Kidney (tissue), 14 donors: ENCODE measurements around the gene BST1. TPM values are rescaled to one million over a fixed set of nuclear protein-coding genes. Genes with fewer than 3 reads are reported as not detected.

Experiments
- DNase-seq, 5 donors: peaks; one replicate each; pipeline ENCODE4 v3.0.0-alpha.2; 2013 to 2020
- FAIRE-seq: peaks from 2 replicates; lab custom pipeline; 2012; peaks lifted over from hg19 to GRCh38; lab: Jason Lieb, UNC
- H3K27ac ChIP-seq, 2 donors: one replicate each; pipeline ENCODE4 v1.7.0; 2013; ENCODE audit warnings: low read depth in 2 of 2, low read length in 2 of 2, inconsistent platforms in 1 of 2
- H3K27me3 ChIP-seq: one replicate; pipeline ENCODE4 v1.7.1; 2013; ENCODE audit warnings: low read length, inconsistent platforms; ENCODE audit not compliant: control insufficient read depth, insufficient read depth
- H3K36me3 ChIP-seq, 3 donors: one replicate each; pipeline versions ENCODE4 v1.7.0 to v1.7.1; 2013; ENCODE audit warnings: low read length in 3 of 3, control low read depth in 1 of 3, inconsistent platforms in 1 of 3; ENCODE audit not compliant: insufficient read depth in 3 of 3, control insufficient read depth in 2 of 3
- H3K4me1 ChIP-seq, 3 donors: one replicate each; pipeline versions ENCODE4 v1.7.0 to v1.7.1; 2013; ENCODE audit warnings: low read length in 3 of 3, inconsistent platforms in 1 of 3, low read depth in 1 of 3; ENCODE audit not compliant: control insufficient read depth in 2 of 3, insufficient read depth in 2 of 3
- H3K4me3 ChIP-seq, 3 donors: one replicate each; pipeline versions ENCODE4 v1.7.0 to v1.8.1; 2013; ENCODE audit warnings: low read length in 3 of 3, control low read depth in 1 of 3, inconsistent platforms in 1 of 3
- H3K9ac ChIP-seq, 3 donors: one replicate each; pipeline versions ENCODE4 v1.7.0 to v1.7.1; 2013; ENCODE audit warnings: low read length in 3 of 3, control low read depth in 1 of 3, inconsistent platforms in 1 of 3
- H3K9me3 ChIP-seq, 3 donors: one replicate each; pipeline versions ENCODE4 v1.7.0 to v1.7.1; 2013; ENCODE audit warnings: low read length in 3 of 3, control low read depth in 1 of 3, inconsistent platforms in 1 of 3; ENCODE audit not compliant: control insufficient read depth in 2 of 3, insufficient read depth in 1 of 3
- CTCF ChIP-seq: IDR thresholded peaks from 3 replicates; pipeline ENCODE4 v1.5.1; 2012; ENCODE audit warnings: mild to moderate bottlenecking, moderate library complexity, borderline replicate concordance; ENCODE audit not compliant: insufficient read depth; ENCODE audit errors: extremely low read depth
- intact Hi-C: fragments of 100-400 bp; cut with DNase I; formaldehyde crosslinking; loops from one replicate; pipeline ENCODE4 v1.11.1; 2022
- polyA plus RNA-seq: library from polyadenylated mRNA; stranded (reverse); fragments of 350-450 nt; fragmentation: Illumina TruSeq; extraction: RNeasy Lipid Tissue Mini Kit (QIAGEN cat#74804); gene quantifications from one replicate; pipeline ENCODE4 v1.2.3, GENCODE V29; 2014; ENCODE audit warnings: low read depth, low replicate concordance; ENCODE audit not compliant: insufficient read depth
- total RNA-seq: library from RNA; stranded (reverse); fragmentation: NEBNext Ultra II Directional; extraction: Animal tissue kit (Norgen Biotek cat#: 25700); gene quantifications from one replicate; pipeline ENCODE4 v1.2.1, GENCODE V29; 2021
- donor health status: control.
- donor health status: control.
- donor health status: control.
- donor health status: control.
- donor health status: control.
- donor health status: DM: yes; HTN: yes; CAD: no.
- donor health status: Normal renal cell carcinoma (clear cell type).

Gene BST1
- total and polyA plus RNA-seq, 2 donors from 2014 or later = 5.3 to 19.0 TPM

- intact Hi-C loops = no loop called here
- Histone ChIP-seq H3K4me3 (no peak overlapping the region), H3K36me3 (no peaks in the 10 kb centered on the region), H3K9ac (no peak overlapping the region), H3K4me1 (no peaks in the 10 kb centered on the region), H3K9me3 (no peaks in the 10 kb centered on the region), H3K27ac (no peak overlapping the region), H3K27me3 (no peaks in the 10 kb centered on the region)
- no peak for DNase-seq
- no peak for FAIRE-seq
- TF ChIP-seq CTCF = no peak
These were observed 64.0 kb downstream of the BST1 start for GRCh38 chr4:15766821-15767220.

- no peak for TF ChIP-seq CTCF
- no peak overlapping the region for H3K27ac ChIP-seq
- no peak for FAIRE-seq
- intact Hi-C loops = no loop called here
- H3K4me1 ChIP-seq = no peaks in the 10 kb centered on the region
- H3K36me3 ChIP-seq = no peaks in the 10 kb centered on the region
- H3K9me3 ChIP-seq = no peaks in the 10 kb centered on the region
- H3K9ac ChIP-seq = no peak overlapping the region
- H3K4me3 ChIP-seq = no peak overlapping the region
- no peaks in the 10 kb centered on the region for H3K27me3 ChIP-seq
- DNase-seq = no peak
These were observed 66.3 kb downstream of the BST1 start for GRCh38 chr4:15769202-15769601.

GRCh38 chr4:15771216-15772058 is 68.6 kb downstream of the BST1 start:
- Histone ChIP-seq H3K9ac (no peak overlapping the region), H3K27ac (no peak overlapping the region), H3K4me1 (no peaks in the 10 kb centered on the region), H3K36me3 (no peaks in the 10 kb centered on the region), H3K4me3 (no peak overlapping the region), H3K9me3 (no peaks in the 10 kb centered on the region), H3K27me3 (no peaks in the 10 kb centered on the region)
- intact Hi-C loops = no loop called here
- FAIRE-seq = no peak
- DNase-seq = no peak
- no peak for TF ChIP-seq CTCF
